ENCODE results near the gene SND1.
"Not testable (repeated sequence)": the region's sequence is repeated elsewhere in the genome, so short reads cannot be mapped to it uniquely, and the experiment has no call there.

The SND1 gene

DNA sequence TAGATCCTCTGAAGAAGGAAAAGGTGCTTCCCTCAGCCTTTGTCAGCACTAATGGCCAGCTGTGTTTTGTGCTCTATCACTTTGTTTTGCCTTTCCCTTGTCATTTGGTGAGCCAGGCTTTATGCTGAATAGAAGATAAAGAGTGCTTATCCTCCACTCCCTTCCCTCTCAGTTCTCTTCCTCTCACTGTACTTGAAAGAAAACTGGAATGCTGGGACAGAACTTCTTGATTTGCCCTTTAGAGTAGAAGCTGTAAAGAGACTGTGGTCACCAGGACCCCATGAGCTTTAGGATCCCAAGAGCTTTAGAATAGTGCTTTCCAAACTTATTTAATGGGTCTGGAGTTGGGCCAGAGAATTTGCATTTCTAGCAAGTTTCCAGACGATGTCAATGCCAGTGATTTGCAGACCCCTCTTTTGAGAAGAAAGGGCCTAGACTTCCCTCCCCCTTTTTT is 297.8 kb downstream of the SND1 start:
- H3K4me3 Mint-ChIP-seq, result no peak overlapping the region
- DNase-seq (ENCODE audit: low spot score in 2 of 2) (no peak), ATAC-seq (no peak)
- H3K36me3 Mint-ChIP-seq, result no peaks in the 10 kb centered on the region
- peak overlapping the region; percentile 29 for H3K27ac Mint-ChIP-seq
- no peaks in the 10 kb centered on the region for H3K9me3 Mint-ChIP-seq
- no peaks in the 10 kb centered on the region for H3K4me1 Mint-ChIP-seq

DNA sequence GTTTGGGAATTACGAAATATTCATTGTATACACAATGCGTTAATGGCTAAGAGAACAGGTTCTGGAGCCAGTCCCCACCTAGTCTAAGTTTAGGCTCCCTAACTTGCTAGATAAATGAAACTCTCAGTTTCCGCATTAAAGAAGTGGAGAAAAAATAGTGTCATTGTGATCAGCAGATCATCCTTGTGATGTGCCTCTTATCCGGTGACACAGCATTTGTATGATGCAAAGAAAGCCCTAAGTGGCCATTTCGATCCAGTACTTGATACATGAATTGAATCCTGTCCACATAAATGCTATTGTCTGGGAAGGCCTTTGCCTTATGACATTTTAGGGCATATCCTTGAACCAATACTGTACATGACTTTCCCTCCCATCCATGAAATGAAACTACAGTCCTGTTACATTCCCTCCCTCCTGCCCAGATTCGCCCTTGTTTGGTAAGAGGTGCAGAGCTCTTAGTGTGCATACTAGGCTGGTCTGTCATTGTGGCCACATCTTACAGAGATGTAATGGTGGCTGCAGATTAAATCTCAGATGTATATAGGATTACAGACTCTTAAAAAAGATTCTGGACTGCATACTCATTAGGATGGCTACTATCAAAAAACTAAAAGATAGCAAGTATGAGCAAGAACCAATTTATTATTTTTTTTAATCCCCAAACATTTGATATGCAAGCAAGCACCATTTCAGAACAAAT is 298.4 kb downstream of the SND1 start:
- Mint-ChIP-seq H3K27ac (peak overlapping the region; percentile 29), H3K4me1 (no peaks in the 10 kb centered on the region), H3K9me3 (no peaks in the 10 kb centered on the region), H3K4me3 (no peak overlapping the region), H3K36me3 (no peaks in the 10 kb centered on the region)
- ATAC-seq, result no peak
- DNase-seq (ENCODE audit: low spot score in 2 of 2), result no peak

DNA sequence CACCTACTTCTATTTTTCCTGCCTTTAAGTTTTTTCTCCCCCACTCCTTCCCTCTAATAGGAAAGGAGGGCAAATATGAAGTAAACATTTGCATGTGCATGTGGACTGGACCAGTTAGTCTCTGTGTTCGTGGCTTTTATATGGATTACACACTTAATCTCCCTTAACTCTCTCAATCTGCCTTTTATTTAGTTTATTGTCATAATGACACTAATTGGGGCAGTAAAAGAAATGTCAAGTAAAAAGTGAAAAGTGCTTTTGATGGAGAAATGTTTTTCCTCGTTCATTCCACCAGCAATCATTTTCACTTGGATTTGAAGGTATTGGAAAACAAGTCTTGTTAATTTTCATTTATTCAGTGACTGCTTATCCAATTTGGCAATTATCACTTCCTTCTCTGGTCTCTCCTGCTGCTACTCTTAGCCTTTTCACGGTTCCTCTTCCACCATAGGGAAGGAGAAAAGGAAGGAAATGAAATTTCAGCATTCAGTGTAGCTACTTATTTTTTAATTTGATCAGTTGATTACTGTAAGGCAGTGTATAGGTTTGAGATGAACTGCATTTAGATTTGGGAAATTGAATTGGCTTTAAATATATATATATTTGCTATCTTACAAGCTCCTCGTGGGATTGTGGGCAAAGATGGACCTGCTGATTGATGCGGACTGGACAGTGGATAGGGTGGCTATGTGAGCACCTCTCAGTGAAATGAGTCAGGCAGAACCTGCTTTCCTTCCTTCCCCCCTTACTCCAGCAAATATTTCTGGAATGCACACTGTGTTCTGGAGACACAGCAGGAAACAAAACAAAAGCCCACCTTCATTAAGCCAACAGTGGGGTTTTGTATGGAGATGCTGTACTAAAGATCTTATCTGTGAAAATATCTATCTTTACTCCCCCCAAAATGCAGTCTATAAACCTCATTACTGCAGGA is 301.7 kb downstream of the SND1 start:
- H3K4me1 Mint-ChIP-seq, result no peaks in the 10 kb centered on the region
- H3K4me3 Mint-ChIP-seq, result no peak overlapping the region
- ATAC-seq (no peak), DNase-seq (ENCODE audit: low spot score in 2 of 2) (no peak)
- no peaks in the 10 kb centered on the region for H3K9me3 Mint-ChIP-seq
- H3K36me3 Mint-ChIP-seq, result no peaks in the 10 kb centered on the region
- no peak overlapping the region for H3K27ac Mint-ChIP-seq

DNA sequence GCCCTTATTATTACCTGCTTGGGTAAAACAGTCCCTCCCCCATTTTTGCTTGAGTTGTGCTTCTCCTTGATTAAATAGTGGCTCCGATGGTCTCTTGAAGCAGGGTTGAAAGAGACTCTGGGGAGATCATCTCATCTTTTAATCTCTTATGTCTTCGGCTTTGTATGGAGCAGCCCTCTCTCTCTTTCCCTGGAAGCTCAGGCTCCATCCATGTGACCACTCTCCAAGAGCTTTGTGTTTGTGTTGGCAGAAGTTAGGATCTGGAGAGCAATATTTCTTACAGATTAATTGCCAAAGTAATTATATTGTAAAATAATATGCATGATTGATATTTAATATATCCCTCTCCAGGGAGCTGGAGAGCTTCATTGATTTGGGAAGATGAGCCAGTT is 302.4 kb downstream of the SND1 start:
- Mint-ChIP-seq H3K36me3 (peaks cover 2% of the 10 kb centered on the region), H3K4me3 (no peak overlapping the region), H3K9me3 (no peaks in the 10 kb centered on the region), H3K4me1 (peaks cover 3% of the 10 kb centered on the region), H3K27ac (no peak overlapping the region)
- ATAC-seq (no peak), DNase-seq (ENCODE audit: low spot score in 2 of 2) (no peak)

DNA sequence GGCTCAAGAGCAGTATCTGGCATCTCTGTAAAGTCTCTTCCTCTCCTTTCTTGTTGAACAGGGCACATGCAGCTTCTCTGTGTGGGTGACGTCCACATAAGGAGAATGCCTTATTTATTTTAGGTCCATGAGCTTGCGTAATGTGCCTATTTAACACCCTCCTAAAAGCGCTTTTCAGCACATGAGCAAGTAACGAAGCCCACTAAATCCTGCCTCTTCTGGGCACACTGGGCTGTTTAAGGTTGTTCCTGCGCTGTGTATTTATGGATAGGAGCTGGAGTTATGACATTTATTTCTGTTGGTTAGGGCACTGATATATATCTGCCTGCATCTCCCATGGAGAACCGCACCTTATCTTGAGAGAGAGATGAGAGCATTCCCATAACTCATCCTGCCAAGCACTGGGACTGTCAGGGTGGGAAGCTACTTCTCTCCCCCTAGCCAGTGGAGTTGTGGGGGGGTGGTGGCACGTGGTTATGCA is 303.1 kb downstream of the SND1 start:
- Mint-ChIP-seq H3K9me3 (no peaks in the 10 kb centered on the region), H3K4me1 (peaks cover 10% of the 10 kb centered on the region), H3K4me3 (no peak overlapping the region), H3K36me3 (peaks cover 8% of the 10 kb centered on the region), H3K27ac (no peak overlapping the region)
- DNase-seq (ENCODE audit: low spot score in 2 of 2), result no peak
- no peak for ATAC-seq

DNA sequence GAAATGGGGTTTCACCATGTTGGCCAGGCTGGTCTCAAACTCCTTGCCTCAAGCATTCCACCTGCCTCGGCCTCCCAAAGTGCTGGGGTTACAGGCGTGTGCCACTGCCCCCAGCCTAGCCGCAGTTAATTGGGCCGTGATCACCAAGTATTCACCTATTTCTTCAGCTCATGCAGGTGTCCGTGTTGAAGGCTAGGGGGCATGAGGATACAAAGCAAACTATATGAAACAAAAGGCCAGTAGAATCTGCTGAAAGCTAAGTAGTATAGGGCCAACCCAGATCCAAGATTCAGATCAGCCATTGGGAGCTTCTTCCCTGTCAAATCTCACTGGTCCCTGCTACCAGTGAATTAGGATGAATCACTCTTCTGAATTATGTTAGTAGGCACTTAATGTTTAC is 305.9 kb downstream of the SND1 start:
- Mint-ChIP-seq H3K27ac (no peak overlapping the region), H3K4me1 (peaks cover 15% of the 10 kb centered on the region), H3K9me3 (no peaks in the 10 kb centered on the region), H3K4me3 (no peak overlapping the region), H3K36me3 (peaks cover 12% of the 10 kb centered on the region)
- no peak for DNase-seq (ENCODE audit: low spot score in 2 of 2)
- no peak for ATAC-seq

DNA sequence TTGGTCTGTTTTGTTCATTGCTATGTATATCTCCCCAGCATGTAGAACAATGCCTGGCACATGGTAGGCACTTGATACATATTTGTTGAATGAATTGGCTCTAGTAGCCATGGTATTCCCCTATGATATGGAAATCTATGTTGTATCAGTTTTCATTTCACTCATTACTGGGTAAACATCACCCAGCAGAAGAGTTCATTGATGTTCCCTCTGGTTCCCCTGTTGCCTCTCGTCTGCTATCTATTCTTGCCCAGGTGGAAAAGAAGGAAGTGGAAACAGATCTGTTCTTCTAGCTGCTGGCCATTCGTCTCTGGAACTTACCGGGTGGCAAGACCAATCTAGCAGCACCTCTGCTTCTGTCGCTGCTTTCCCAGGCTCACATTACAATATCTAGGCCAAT is 307.8 kb downstream of the SND1 start:
- Mint-ChIP-seq H3K4me3 (no peak overlapping the region), H3K27ac (peak overlapping the region; percentile 50), H3K9me3 (no peaks in the 10 kb centered on the region), H3K36me3 (peaks cover 12% of the 10 kb centered on the region), H3K4me1 (peaks cover 15% of the 10 kb centered on the region)
- ATAC-seq, result no peak
- DNase-seq (ENCODE audit: low spot score in 2 of 2), result no peak

DNA sequence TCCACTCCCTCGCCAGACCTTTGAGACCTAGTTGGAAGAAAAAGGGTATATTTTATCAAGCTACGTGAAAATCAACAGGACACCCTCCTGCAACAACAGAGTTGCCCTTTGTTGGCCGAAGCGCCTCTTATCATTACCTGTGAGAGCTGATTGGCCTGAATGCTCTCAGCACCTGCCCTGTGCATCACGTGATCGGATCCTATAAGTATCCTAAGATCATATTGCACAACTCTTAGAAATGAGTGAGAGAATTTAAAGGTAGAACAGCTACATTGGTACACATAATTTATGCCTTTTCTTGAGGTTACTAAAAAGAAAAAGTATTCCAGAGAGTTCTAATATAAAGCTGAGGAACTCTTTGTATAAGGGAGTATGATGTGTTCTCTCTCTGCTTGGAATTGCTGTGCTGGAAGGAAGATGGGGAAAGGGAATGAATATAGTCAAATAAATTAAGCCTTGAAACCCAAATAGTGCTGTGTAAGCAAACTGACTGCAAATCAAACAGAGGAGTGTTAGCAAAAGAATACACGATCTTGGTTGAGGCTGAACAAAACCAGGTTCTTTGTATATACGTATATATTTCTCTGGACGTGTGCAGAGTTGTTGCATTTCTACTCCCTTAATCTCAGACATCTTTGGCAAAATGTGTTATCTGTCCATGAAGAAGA is 309.9 kb downstream of the SND1 start:
- Mint-ChIP-seq H3K36me3 (peaks cover 12% of the 10 kb centered on the region), H3K9me3 (no peaks in the 10 kb centered on the region), H3K4me1 (peaks cover 15% of the 10 kb centered on the region), H3K4me3 (no peak overlapping the region), H3K27ac (no peak overlapping the region)
- DNase-seq (ENCODE audit: low spot score in 2 of 2) (no peak), ATAC-seq (no peak)

DNA sequence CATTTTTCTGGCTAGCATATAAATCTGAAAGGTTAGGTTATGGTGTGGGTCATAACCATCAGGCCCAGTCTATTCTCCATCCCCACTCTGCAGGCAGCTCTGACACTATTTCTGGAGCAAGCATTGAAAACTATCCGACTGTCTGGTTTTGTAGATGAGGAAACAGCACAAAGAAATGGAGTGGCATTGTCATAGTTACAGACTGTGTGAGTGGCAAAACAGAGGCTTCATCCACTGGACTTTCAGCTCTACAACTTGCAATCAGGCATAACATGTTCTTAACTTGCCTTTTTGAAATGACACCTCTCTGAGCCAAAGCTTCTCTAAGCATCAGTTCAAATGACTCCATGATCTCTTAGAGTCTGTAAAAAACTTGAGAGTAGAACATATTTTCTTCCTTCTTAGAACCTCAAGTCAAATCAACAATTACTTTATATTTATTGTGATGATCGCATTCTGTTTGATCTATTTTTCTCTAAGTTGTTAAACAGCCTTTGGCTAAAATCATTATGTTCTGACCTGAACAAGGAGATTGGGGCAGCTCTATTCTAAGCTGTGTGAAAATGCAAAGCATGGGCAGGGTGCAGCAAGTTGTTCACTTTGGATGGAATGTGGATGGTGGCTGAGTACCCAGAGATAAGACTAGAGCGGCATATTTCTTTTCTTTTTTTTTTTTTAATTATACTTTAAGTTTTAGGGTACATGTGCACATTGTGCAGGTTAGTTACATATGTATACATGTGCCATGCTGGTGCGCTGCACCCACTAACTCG is 310.8 kb downstream of the SND1 start:
- DNase-seq (ENCODE audit: low spot score in 2 of 2) (no peak), ATAC-seq (no peak)
- no peaks in the 10 kb centered on the region for H3K9me3 Mint-ChIP-seq
- H3K27ac Mint-ChIP-seq, result no peak overlapping the region
- H3K4me3 Mint-ChIP-seq, result no peak overlapping the region
- peaks cover 15% of the 10 kb centered on the region for H3K4me1 Mint-ChIP-seq
- H3K36me3 Mint-ChIP-seq, result peaks cover 12% of the 10 kb centered on the region

DNA sequence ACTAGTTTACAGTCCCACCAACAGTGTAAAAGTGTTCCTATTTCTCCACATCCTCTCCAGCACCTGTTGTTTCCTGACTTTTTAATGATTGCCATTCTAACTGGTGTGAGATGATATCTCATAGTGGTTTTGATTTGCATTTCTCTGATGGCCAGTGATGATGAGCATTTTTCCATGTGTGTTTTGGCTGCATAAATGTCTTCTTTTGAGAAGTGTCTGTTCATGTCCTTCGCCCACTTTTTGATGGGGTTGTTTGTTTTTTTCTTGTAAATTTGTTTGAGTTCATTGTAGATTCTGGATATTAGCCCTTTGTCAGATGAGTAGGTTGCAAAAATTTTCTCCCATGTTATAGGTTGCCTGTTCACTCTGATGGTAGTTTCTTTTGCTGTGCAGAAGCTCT is 311.9 kb downstream of the SND1 start:
- not testable (repeated sequence) for ATAC-seq; DNase-seq (ENCODE audit: low spot score in 2 of 2); H3K27ac Mint-ChIP-seq; H3K9me3 Mint-ChIP-seq; H3K4me3 Mint-ChIP-seq
- H3K36me3 Mint-ChIP-seq, result peaks cover 12% of the 10 kb centered on the region
- H3K4me1 Mint-ChIP-seq, result peaks cover 15% of the 10 kb centered on the region

DNA sequence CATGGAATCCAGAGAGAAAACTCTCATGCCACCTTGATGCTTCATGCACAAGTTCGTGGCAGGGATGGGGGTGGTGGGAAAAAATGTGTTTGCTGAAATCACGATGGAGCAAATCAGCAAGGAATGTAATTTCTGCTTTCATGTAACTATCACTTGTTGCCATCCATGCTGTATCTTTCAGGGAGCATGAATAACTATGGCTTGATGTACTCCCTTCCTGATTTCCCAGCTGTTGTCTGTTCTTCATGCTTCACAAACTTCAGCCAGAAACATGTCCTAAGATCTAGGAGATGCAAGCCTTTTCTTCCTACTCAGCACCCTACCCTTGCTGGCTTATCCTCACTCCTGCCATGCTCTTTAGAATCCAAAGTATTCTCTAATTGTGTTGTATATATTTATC is 315.3 kb downstream of the SND1 start:
- no peaks in the 10 kb centered on the region for H3K9me3 Mint-ChIP-seq
- ATAC-seq, result no peak
- no peak for DNase-seq (ENCODE audit: low spot score in 2 of 2)
- no peaks in the 10 kb centered on the region for H3K4me1 Mint-ChIP-seq
- H3K36me3 Mint-ChIP-seq, result peaks cover 13% of the 10 kb centered on the region
- no peak overlapping the region for H3K27ac Mint-ChIP-seq
- no peak overlapping the region for H3K4me3 Mint-ChIP-seq

DNA sequence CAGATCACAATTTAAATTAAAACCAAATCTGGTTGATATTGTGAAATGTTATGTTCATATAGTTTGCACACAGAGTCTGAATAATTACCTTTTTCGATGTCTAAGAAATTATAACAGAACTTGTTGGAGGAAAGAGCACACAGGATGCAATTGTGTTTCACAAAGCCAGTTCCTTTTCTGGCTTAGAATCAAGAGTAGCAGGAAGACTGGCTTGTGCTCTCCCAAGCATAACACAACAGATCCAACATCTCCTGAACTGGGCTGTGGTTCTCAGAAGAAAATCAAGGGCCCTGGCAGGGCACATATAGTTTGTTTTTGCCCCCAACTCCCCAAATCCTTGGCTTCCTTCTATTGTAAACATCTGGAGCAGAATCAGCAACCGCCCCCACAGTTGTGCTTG is 316.6 kb downstream of the SND1 start:
- Mint-ChIP-seq H3K36me3 (peaks cover 13% of the 10 kb centered on the region), H3K27ac (no peak overlapping the region), H3K4me3 (no peak overlapping the region), H3K4me1 (peaks cover 6% of the 10 kb centered on the region), H3K9me3 (no peaks in the 10 kb centered on the region)
- DNase-seq (ENCODE audit: low spot score in 2 of 2), result no peak
- no peak for ATAC-seq

DNA sequence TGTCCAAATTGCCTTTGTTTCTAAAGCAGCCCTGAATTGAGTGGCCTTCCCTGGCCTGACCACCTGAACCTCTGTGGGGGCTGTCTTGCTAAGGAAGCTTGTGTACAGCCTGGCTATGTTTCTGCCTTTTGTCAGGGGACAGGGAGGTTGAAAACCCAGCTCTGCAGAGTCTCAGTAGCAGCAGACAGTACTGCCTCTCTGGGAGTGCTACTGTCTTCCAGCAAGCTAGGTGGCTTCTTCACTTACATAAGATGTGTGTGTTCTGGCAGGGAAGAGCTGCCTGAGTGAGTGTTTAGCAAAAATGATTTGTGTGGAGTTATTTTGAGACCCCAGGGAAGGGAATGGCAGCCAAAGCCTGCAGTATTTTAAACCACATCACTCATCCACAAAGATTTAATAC is 321.8 kb downstream of the SND1 start:
- ATAC-seq (no peak), DNase-seq (ENCODE audit: low spot score in 2 of 2) (no peak)
- H3K4me1 Mint-ChIP-seq, result peaks cover 15% of the 10 kb centered on the region
- peaks cover 35% of the 10 kb centered on the region for H3K36me3 Mint-ChIP-seq
- H3K4me3 Mint-ChIP-seq, result no peak overlapping the region
- H3K9me3 Mint-ChIP-seq, result peaks cover 14% of the 10 kb centered on the region
- no peak overlapping the region for H3K27ac Mint-ChIP-seq

DNA sequence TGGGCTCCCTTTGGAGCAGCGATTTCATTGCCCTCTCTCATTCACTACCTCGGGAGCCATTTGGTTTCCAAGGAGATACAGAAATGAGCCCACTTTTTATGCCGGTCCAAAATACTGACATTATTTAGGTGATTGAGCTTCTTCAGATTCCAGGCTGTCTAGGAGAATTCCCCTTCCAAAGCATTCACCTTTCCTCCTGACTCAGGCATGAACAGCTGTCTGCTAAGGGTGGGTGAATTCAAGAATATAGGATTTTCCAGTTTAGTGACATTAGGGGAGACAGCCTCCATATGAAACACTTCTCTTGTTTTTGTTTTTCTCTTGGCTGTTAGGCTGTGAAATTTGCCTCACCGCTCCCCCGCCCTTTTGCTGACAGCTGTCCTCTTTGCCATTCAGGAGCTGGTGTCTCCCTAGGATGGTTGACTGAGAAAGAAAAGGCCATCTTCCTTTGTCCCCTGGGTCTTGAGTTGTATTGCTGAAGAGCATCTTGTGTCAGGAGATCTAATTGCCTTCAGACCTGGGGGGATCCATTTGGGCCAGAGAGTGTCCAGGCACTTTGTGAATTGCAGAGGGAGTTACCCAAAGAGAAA is 322.5 kb downstream of the SND1 start:
- H3K4me3 Mint-ChIP-seq, result no peak overlapping the region
- H3K27ac Mint-ChIP-seq, result no peak overlapping the region
- H3K9me3 Mint-ChIP-seq, result peaks cover 18% of the 10 kb centered on the region
- DNase-seq (ENCODE audit: low spot score in 2 of 2) (no peak), ATAC-seq (no peak)
- peaks cover 42% of the 10 kb centered on the region for H3K36me3 Mint-ChIP-seq
- peaks cover 20% of the 10 kb centered on the region for H3K4me1 Mint-ChIP-seq
